ENCODE results near the gene ABCA5. TPM values are rescaled to one million over a fixed set of nuclear protein-coding genes. Genes with fewer than 3 reads are reported as not detected.

Gene ABCA5
- total RNA-seq, 3 donors from 2014 or later, result 46.2 to 100 (median 52.7) TPM

DNA sequence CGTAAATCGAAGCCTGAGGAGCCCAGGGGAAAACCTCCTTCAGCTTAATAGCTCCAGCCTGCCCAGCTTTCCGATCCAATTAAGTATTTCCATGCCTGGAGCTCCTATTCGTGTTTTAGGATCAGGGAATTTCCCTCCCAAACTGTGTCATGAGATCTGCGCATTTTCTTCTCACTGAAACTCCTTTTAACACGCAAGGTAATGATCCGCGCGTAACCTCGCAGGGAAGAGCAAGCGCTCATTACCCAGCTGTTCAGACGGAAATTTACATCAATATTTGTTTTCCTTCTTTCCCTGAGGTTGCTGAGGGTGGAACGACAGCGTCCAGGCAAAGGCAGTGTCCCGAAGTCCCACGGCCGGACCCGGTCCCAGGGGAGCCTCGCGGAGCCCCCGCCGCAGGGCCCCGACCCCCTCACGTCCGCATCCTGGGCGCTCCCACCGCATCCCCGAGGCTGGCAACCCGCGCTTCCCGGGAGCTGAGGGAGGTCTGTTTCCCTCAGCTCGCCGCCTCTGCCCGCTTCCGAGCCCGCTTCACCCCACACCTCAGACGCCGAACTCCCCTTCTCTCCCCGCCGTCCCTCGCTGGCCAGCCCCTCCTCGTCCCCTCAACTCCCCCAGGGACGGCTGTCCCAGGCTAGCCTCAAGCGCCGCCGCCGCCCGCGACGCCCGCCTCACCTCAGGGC, 415 bp downstream of the ABCA5 start:
- Histone ChIP-seq H3K36me3 (ENCODE audit: low read depth) (no peaks in the 10 kb centered on the region), H3K9me3 (no peaks in the 10 kb centered on the region), H3K4me3 (peak overlapping the region; percentile 61), H3K4me1 (ENCODE audit: low read depth) (peaks cover 6% of the 10 kb centered on the region)
- DNase-seq, result peak in 1 of 3 donors; percentile 43
- ATAC-seq, result peak; percentile 38
- intact Hi-C loops (cut with DNase I, micrococcal nuclease), result loop anchor here in 1 of 2 donors (5.0 kb wide), 1 partner anchor 91 kb away; no protein-coding TSS in a partner anchor
- TF ChIP-seq, protein P1, sequence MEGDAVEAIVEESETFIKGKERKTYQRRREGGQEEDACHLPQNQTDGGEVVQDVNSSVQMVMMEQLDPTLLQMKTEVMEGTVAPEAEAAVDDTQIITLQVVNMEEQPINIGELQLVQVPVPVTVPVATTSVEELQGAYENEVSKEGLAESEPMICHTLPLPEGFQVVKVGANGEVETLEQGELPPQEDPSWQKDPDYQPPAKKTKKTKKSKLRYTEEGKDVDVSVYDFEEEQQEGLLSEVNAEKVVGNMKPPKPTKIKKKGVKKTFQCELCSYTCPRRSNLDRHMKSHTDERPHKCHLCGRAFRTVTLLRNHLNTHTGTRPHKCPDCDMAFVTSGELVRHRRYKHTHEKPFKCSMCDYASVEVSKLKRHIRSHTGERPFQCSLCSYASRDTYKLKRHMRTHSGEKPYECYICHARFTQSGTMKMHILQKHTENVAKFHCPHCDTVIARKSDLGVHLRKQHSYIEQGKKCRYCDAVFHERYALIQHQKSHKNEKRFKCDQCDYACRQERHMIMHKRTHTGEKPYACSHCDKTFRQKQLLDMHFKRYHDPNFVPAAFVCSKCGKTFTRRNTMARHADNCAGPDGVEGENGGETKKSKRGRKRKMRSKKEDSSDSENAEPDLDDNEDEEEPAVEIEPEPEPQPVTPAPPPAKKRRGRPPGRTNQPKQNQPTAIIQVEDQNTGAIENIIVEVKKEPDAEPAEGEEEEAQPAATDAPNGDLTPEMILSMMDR (IDR thresholded peaks at IDR 0.05), result no peak

DNA sequence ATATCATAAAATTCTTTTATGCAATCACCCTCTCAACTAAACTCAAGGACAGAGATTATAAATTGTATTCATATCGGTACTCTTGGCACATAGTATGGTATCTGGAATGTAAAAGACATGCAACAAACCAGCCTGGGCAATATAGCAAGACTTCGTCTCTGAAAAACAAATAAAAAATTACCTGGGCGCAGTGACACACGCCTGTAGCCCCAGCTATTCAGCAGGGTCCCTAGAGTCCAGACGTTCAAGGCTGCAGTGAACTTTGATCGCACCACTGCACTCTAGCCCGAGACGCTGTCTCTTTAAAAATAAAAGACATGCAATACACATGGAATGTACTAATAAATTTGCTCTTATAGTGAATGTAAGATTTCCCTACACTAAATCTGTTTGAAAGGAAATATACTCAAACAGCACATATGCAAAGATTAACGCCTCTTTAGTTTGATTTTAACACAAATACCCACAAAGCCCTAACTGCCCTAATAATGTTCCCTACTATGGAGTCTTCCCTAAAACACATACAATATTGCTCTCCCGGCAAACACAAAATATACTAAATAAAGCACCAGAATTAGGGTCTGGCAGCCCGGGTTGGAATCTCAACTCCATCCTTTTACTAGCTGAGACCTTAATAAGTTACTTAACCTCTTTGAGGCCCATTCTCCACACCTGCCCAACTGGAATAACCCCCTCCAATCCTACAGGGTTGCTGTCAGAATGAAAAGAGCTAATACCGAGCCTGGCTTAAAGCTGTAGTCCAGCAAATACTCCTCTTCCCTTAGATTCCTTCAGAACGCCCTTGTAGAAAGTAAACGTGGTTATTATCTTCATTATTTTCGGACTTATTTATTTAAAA, 1.2 kb downstream of the ABCA5 start:
- H3K4me3 ChIP-seq, result peak overlapping the region; percentile 61
- H3K36me3 ChIP-seq (ENCODE audit: low read depth), result no peaks in the 10 kb centered on the region
- TF ChIP-seq, protein P1 (IDR thresholded peaks at IDR 0.05), result no peak
- DNase-seq (peak in 2 of 3 donors; percentile 49 to 64), ATAC-seq (peak; percentile 9)
- H3K4me1 ChIP-seq (ENCODE audit: low read depth), result peaks cover 6% of the 10 kb centered on the region
- intact Hi-C loops (cut with DNase I, micrococcal nuclease), result loop anchor here in 1 of 2 donors (5.0 kb wide), 1 partner anchor 92 kb away; no protein-coding TSS in a partner anchor
- no peaks in the 10 kb centered on the region for H3K9me3 ChIP-seq

DNA sequence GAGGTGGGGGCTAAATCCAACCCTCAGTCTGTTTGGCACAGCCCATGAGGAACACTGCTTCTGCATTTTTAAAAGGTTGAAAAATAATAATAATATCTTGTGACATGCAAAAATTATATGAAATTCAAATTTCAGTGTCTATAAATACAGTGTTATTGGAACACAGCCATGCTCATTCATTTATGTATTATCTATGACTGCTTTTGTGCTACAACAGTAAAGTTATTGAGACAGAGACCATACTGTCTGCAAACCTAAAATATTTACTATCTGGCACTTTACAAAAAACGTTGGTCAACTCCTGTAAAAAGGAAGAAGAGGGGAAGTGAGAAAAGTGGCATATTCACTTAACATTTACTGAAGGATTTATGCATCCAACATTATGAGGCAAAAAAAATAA, 3.1 kb downstream of the ABCA5 start:
- ATAC-seq, result no peak
- Histone ChIP-seq H3K4me3 (no peak overlapping the region), H3K36me3 (ENCODE audit: low read depth) (no peaks in the 10 kb centered on the region), H3K9me3 (no peaks in the 10 kb centered on the region), H3K4me1 (ENCODE audit: low read depth) (peaks cover 6% of the 10 kb centered on the region)
- intact Hi-C loops (cut with DNase I, micrococcal nuclease), result no loop called here
- no peak for DNase-seq
- TF ChIP-seq, protein P1 (IDR thresholded peaks at IDR 0.05), result no peak

DNA sequence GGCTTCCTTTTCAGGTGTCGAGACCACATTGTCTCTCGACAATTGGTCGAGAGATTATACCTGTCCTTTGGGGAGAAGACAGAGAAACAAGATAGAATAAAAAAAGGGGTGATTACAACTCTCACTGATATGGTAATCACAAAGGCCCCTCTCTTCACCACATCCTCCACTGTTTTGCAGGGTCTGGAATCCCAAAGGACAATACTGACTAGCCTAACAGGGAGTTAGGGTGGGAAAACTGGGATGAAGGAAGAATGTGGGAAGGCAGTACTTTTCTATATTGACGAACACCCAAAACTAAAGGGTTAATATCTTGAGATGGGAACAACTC, 6.1 kb downstream of the ABCA5 start:
- DNase-seq (no peak), ATAC-seq (no peak)
- TF ChIP-seq, protein P1 (IDR thresholded peaks at IDR 0.05), result no peak
- intact Hi-C loops (cut with DNase I, micrococcal nuclease), result no loop called here
- Histone ChIP-seq H3K4me3 (no peak overlapping the region), H3K36me3 (ENCODE audit: low read depth) (no peaks in the 10 kb centered on the region), H3K4me1 (ENCODE audit: low read depth) (peaks cover 6% of the 10 kb centered on the region), H3K9me3 (no peaks in the 10 kb centered on the region)

DNA sequence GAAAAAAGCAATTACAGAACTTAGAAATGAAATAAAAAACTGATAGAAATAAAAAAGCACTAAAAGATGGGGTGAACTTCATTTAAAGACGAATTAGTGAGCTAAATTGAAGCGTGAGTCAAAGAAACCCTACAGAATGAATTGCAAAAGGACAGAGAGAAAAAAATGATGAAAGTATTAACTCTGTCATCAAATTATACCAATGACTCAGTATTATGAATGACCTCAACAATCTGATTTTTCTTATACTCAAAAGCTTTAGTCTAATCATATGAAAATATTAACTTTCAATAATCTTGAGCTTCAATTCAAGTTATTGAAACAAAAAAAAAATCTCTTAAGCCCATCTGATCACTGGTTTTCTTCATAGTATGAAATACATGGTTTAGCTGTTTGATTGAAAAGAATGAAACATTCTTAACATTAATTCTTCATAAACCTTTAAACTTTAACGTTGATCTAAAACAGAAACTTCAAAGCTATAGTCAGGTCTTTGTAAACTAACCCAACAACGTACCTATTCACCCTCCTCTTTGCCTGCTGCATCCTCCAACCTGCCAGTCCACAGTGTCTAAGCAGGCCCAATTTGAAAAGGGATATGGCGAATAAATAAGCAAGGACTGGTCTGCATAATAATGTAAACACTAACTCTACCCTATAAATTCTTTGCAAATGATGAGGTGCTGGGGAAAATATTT, 6.6 kb downstream of the ABCA5 start:
- Histone ChIP-seq H3K9me3 (no peaks in the 10 kb centered on the region), H3K4me1 (ENCODE audit: low read depth) (peaks cover 6% of the 10 kb centered on the region), H3K4me3 (no peak overlapping the region), H3K36me3 (ENCODE audit: low read depth) (no peaks in the 10 kb centered on the region)
- intact Hi-C loops (cut with DNase I, micrococcal nuclease), result no loop called here
- ATAC-seq (no peak), DNase-seq (no peak)
- TF ChIP-seq, protein P1 (IDR thresholded peaks at IDR 0.05), result no peak
